Measurements from ENCODE around the gene GRIK2. TPM values are rescaled to one million over a fixed set of nuclear protein-coding genes. Genes with fewer than 3 reads are reported as not detected.

The GRIK2 gene
- total and polyA plus RNA-seq, 2 donors (not counting 3 experiments of a cell fraction or from before 2014, with no cell fraction given): not detected

DNA sequence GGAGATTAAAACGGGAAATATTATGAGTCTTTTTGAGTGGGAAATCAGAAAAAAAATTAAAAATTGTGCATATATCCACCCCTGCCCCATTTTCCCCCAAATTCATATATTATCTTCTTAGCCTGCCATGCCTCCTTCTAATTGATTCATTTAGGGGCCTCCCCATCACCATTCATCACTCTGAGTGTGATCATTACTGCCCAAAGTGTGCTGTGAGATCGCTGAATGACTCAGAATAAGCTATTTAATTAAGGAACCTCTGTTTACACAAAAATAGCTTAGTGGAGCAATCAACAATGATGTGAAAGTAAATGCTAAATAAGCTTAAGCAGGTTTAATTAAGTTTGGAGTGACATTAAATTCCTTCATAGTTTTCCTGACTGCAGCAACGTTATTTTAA, 645.5 kb downstream of the GRIK2 start:
- POLR2A ChIA-PET: no interaction called here
- no peak overlapping the region for H3K4me2 ChIP-seq (ENCODE audit: insufficient read depth, low read length)

More for the DNA sequence above, 645.5 kb downstream of the GRIK2 start:
- Histone ChIP-seq H4K20me1 (replicated peaks; ENCODE audit: control insufficient read depth, extremely low read depth, insufficient read depth, low read length) (no peaks in the 10 kb centered on the region), H3K27ac (ENCODE audit: insufficient read depth, low read depth, low read length) (no peak overlapping the region), H3K4me1 (ENCODE audit: control insufficient read depth, extremely low read depth, insufficient read depth, low read length) (no peaks in the 10 kb centered on the region), H3K9me1 (replicated peaks; ENCODE audit: control insufficient read depth, extremely low read depth, insufficient read depth, low read length) (no peaks in the 10 kb centered on the region), H3K79me2 (ENCODE audit: control insufficient read depth, insufficient read depth, low read length) (no peaks in the 10 kb centered on the region), H3K9me3 (replicated peaks; ENCODE audit: control insufficient read depth, insufficient read depth, low read length) (peaks cover 2% of the 10 kb centered on the region), H2AFZ (ENCODE audit: low read depth, low read length) (no peak overlapping the region), H3K36me3 (ENCODE audit: control insufficient read depth in 2 of 2, extremely low read depth in 1 of 2, insufficient read depth in 2 of 2, low read length in 2 of 2) (no peaks in the 10 kb centered on the region), H3K4me3 (replicated peaks in 1 of 3; ENCODE audit: insufficient read depth in 1 of 3, low read depth in 1 of 3, low read length in 3 of 3) (no peak overlapping the region), H3K9ac (replicated peaks; ENCODE audit: extremely low read depth, insufficient read depth, low read length) (no peak overlapping the region), H3K27me3 (ENCODE audit: control insufficient read depth in 2 of 2, insufficient read depth in 2 of 2, low read length in 2 of 2) (no peaks in the 10 kb centered on the region)
- DNase-seq (ENCODE audit: low read depth, low spot score): no peak
- dilution Hi-C loops (cut with MboI; ENCODE audit: extremely low pct_ligation_motif_present, low sequenced_read_pairs): no loop called here
- intact Hi-C loops (cut with micrococcal nuclease): no loop called here
- TF ChIP-seq, protein P1, sequence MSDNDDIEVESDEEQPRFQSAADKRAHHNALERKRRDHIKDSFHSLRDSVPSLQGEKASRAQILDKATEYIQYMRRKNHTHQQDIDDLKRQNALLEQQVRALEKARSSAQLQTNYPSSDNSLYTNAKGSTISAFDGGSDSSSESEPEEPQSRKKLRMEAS (IDR thresholded peaks at IDR 0.05; ENCODE audit: insufficient read depth, insufficient read length): no peak
- TF ChIP-seq POLR2AphosphoS5 (IDR thresholded peaks at IDR 0.05; ENCODE audit: insufficient read depth, low read depth, low read length) (no peak), GATA2 (IDR thresholded peaks at IDR 0.05; ENCODE audit: insufficient read depth, insufficient read length, low read depth, low read length) (no peak), FOS (IDR thresholded peaks at IDR 0.05; ENCODE audit: borderline replicate concordance, insufficient read depth, low read length) (no peak), MYC (IDR thresholded peaks at IDR 0.05; ENCODE audit: low read depth, low read length) (no peak), POLR2A (IDR thresholded peaks at IDR 0.05; ENCODE audit: low read depth, low read length) (no peak), JUN (IDR thresholded peaks at IDR 0.05; ENCODE audit: borderline replicate concordance, insufficient read depth, insufficient read length, low read depth) (no peak), EZH2 (IDR thresholded peaks at IDR 0.05; ENCODE audit: borderline replicate concordance, low read depth, low read length, severe bottlenecking) (no peak)
- TF ChIP-seq, protein P2, sequence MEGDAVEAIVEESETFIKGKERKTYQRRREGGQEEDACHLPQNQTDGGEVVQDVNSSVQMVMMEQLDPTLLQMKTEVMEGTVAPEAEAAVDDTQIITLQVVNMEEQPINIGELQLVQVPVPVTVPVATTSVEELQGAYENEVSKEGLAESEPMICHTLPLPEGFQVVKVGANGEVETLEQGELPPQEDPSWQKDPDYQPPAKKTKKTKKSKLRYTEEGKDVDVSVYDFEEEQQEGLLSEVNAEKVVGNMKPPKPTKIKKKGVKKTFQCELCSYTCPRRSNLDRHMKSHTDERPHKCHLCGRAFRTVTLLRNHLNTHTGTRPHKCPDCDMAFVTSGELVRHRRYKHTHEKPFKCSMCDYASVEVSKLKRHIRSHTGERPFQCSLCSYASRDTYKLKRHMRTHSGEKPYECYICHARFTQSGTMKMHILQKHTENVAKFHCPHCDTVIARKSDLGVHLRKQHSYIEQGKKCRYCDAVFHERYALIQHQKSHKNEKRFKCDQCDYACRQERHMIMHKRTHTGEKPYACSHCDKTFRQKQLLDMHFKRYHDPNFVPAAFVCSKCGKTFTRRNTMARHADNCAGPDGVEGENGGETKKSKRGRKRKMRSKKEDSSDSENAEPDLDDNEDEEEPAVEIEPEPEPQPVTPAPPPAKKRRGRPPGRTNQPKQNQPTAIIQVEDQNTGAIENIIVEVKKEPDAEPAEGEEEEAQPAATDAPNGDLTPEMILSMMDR (IDR thresholded peaks at IDR 0.05; ENCODE audit: extremely low read depth in 1 of 2, insufficient read depth in 1 of 2, low read depth in 1 of 2, low read length in 2 of 2): no peak
- BruUV-seq (replicated peaks): no TSS peak
- CTCF ChIA-PET: no interaction called here
- no peak for FAIRE-seq

Data from endothelial cell of umbilical vein (primary cell).